ENCODE measurements around the gene RNU6-7.

RNU6-7 gene

DNA sequence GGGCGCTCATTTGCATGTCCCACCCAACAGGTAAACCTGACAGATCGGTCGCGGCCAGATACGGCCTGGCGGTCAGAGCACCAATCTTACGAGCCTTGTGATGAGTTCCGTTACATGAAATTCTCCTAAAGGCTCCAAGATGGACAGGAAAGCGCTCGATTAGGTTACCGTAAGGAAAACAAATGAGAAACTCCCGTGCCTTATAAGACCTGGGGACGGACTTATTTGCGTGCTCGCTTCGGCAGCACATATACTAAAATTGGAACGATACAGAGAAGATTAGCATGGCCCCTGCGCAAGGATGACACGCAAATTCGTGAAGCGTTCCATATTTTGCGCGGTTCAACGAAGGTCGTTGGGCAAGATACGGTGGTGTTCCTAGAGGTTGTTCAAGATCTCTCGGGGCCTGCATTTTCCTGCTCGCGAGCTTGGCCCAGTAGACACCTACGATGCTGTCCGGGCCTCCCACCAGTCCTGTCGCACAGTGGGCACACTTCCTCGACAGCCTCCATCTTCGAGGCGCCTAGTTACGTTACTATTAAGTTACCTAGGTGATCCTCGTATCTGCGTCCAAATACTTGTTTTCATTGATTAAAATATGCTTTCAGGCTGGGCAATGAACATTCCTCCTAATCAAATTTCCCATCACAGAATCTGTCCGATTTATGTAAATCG, at the start of gene RNU6-7:
TSS of gene RNU6-7 (plus strand) at position 230 of the 675 bp plus-strand sequence.
- DNase-seq, result peak; percentile 67

DNA sequence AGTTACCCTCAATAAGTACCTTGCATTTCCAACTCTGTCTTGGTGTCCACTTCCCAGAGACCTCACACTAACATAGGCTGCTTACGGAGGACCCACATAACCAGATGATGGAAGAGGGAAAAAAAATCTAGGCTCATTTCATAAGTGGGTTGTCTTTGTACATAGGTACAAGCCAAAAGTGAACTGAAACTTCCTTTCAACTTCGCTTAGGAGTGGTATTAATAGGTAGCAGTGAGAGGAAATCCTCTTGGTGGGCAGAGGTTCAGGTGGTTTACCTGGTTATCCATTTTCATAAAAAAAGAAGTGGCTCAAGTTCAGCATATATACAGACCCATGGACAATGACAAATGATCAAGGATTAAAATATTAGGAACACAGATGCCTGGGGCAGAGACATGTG, 35.8 kb upstream of the RNU6-7 start:
- no peak for DNase-seq

GRCh38 chr14:32166924-32167323, 34.9 kb upstream of the RNU6-7 start:
- no peak for DNase-seq

- DNase-seq, result no peak
These were observed 33.9 kb upstream of the RNU6-7 start for GRCh38 chr14:32167907-32168306.

- DNase-seq, result no peak
These were observed 32.7 kb upstream of the RNU6-7 start for GRCh38 chr14:32169191-32169590.

DNA sequence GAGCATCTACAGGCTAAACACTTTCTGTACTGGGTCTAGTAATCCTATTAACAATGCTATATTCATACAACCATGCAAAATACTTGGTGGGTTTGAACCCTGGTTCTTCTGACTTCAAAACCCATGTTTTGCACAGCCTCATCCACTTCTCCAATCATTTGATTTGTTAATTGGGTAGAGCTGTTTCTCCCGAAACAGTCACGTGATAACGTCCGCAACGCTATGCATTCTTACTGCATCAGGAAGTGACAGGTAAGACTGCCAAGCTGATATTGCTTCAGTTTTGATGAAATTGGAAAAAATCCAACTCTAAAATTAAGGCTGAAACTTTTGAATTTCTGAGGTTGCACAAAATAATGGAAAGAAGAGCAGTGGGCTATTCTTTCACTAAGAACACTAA, 30.4 kb upstream of the RNU6-7 start:
- no peak for DNase-seq

DNA sequence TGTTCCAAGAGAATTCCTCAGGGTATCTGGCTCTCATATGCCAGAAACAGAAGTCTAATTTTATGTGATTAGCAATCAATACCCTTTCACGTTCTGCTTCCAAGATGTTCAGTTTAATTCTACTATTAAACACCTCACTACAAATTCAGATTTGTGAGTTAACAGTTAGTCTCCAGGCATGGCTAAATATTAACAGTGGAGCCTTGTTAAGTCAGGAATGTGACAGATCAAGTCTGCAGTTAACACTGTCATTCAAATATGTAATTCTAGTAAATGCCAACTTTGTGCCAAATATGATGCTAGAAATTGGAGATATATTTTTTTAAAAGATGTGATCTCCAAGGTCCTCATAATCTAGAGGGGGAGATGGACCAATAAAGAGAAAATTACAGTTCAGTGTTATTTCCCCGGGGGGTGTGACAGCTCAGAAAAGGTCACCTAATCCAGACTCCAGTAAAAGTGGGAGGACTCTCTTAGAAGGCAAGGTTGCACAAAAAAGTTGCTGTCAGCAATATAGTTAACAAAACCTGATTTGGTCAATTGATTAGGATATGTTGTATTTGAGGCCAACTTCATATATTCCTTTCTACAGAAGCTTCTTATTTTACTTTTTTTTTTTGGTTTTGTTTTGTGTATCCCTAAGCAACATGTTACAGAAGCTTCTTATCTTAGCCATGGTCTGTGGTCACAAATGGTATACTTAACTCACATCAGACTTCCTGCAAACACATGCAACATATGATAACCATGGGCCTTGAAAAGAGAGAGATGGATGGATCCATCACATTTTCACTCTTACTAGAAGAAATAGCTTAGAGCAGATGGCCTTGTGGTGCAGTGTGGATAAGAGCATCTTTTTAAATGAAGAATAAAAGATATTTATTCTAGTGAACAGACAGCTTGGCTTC, 18.4 kb upstream of the RNU6-7 start:
- DNase-seq, result no peak

GRCh38 chr14:32185097-32185496, 16.7 kb upstream of the RNU6-7 start:
- no peak for DNase-seq

DNA sequence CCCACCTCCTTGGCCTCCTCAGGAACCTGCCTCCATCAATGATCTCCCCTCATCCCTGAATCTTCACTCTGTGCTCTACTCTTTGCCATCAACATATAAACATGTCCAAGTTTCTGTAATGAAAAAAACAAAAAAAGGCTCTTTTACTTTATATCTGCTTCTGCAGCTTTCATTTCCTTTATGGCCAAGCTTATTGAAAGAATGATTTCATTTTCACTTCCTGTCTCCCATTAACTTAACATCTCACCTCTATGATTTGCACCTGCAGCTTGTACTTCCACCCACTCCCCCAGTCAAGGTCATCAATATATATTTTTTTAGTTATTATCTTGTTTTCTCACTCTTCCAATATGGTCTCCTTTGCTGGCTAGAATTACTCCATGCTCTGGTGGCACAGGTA, 15.6 kb upstream of the RNU6-7 start:
- no peak for DNase-seq

GRCh38 chr14:32189811-32190210, 12.0 kb upstream of the RNU6-7 start:
- DNase-seq, result no peak

GRCh38 chr14:32190673-32191072, 11.2 kb upstream of the RNU6-7 start:
- no peak for DNase-seq

DNA sequence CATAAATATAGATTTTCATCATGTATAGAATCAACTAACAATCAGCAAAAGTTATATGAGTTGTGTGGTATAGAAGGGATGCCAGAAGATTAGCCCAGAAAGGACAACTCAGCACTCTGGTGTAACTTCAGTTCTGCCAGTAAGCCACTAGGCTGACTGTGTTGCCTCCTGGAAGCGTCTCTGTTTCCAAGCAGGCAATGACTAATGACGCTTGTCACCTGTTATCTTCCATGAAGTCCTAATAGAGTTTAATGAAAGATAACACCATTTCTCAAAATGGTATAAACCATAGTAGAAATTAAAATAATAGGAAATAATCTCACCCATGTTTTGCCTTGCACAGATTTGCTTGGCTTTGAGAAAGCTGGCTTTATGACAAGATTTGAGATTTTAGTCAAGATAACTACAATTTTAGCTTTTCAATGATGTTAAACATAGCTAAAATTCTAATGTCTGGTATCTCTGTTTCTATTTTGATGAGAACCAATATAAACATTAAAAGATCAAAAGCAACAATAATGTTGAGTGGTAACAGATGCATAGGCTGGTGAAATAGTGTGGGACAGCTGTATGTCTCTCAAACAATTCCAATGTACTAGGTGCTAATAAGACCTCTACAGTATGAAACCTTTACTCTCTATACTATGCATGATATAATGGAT, 9.0 kb upstream of the RNU6-7 start:
- no peak for DNase-seq

DNA sequence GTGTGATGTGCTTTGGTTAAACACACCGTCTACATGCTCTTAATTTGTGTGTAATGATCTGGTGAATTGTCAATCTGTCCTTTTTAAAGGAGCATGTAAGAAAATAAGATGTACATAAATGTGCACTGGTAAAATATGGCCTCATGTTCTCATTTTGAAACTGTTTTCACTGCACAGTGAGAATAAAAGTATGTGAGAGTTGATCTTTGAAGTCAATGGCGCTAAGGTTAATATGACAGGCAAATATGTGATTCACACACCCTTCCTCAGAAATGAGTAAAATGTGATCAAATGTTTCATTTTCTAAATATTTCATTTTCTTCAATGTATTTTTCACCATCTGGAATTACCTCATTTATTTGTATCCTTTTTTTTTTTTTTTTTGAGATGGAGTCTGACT, 8.3 kb upstream of the RNU6-7 start:
- DNase-seq, result no peak

GRCh38 chr14:32195636-32196035, 6.2 kb upstream of the RNU6-7 start:
- DNase-seq, result no peak

DNA sequence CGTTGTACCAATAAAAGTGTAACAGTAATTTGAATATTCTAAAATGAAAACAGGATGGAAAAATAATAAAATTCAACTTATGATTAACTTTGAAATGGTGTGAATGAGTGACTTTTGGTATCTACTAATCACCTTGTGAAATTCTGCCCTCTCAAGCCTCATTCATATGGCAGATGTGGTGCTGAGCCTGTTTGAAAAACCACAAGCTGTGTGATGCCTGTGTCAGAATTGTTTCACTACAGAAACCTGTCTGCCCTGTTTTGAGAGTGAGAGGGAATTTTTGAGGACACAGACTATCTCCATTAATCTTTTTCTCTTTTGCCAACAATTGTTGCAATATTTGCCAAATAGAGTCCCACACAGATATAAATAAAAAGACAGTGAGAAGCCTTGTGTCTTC, 3.9 kb upstream of the RNU6-7 start:
- no peak for DNase-seq

DNA sequence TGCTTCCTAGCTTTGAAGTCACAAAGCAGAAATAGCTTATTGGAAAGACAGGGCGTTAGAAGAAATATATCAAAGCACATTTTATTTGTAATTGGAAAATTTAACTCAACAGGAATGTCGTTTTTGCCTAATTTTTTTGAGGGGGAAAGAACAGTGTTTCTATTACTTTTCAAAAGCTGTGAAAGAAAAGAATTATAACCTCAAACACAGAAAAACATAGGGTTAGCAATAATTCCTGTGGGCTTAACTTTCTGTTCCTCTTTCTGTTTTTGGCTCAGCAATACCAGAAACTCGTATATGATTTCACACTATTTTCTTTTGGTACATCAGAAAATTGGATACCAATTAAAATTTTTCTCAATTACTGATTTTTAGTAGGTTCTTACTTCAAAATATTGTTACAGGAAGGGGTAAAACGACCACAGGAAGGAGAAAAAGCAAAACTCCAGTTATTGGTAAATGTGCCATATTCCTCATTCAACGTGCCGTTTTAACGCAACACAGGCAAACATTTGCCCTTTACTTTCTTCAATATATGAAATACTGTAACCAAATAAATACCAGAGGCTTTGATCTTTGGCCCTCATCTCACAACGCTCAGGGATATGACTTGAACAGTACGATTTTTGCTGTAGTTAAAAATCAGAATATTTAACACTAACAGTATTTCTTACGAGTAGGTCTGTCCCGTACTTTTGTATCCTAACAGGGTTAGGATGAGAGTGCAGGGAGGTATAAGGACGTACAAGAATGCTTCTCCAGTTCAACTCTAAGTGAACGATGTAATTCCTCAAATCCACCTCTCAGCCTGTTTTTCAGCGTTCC, 1.3 kb upstream of the RNU6-7 start:
- DNase-seq, result no peak

DNA sequence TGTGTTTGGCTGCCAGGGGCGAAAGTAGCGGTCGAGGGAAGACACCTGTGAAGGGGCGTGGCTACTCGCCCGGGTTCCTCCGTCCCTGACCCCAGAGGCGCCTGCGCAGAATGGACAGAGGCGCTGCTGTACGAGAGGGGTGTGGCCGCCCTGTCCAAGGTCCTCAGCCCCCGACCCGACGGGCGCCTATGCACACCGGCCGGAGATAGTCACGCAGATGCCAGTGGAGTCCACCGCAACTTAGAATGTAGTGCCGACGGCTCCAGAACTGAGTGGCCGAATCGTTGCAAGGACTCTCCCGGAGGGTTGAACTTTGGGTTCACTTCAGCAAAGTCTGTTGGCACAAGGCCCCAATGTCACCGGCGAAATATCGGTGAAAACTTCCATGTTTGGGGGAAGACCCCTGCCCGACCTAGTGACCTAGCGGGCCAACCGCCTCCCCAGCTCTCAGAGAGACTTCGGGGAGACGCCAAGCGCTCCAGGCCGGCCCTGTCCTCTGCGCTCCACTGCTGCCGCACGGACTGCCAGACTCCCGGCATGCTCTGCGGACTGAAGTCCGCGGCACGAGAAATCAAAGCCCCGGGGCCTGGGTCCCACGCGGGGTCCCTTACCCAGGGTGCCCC, 541 bp upstream of the RNU6-7 start:
- peak; percentile 87 for DNase-seq

DNA sequence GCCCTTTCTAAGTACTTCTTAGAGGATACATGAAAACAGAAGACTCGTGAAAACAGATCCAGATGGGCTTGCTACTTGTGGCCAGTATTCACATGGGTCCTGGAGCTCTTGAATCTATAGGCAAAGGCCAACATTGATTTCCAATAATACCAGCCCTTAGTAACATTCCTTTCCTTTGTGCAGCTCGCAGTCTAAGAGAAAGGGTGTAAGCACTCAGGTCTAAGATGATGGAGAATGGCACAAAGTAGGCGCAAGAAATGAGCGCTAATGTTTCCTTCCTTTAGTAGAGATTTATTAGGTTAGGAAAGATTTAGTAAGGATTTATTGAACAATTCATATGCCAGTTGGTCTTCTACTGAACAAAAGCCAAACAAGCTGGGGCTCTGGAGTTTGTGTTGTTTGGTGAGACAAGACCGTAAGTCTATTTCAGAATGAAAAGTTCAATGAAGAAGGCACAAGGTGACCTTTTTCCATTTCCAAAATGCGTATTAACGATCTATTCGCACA, 699 bp downstream of the RNU6-7 start:
- no peak for DNase-seq

- peak; percentile 96 for DNase-seq
These were observed 1.4 kb downstream of the RNU6-7 start, which contains the start of gene RNU6-8 for GRCh38 chr14:32202998-32203882. TSS of gene RNU6-8 (minus strand) at chr14:32203269.

GRCh38 chr14:32203928-32204357, 2.1 kb downstream of the RNU6-7 start:
- no peak for DNase-seq

DNA sequence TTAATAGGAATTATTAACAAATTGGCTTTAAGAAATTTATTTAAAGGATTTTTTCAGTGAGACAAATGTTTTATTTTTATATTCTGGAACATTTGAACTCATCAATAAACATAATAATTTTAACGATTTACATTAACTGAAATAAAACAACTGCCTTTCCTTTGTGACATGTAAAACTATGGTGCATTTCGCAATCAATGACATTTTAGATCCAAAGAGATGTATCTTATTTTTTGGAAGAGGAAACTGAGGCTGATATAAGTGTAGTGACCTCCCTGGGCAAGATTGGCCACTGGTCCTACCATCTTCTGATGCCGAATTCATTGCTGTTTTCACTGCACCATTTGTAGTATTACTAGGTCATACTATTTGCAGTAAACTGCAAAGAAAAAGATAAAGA, 3.7 kb downstream of the RNU6-7 start:
- no peak for DNase-seq
